ENCODE results near the gene MDM1. TPM values are rescaled to one million over a fixed set of nuclear protein-coding genes. Genes with fewer than 3 reads are reported as not detected.

MDM1 gene
- total RNA-seq, 2 experiments from 2014 or later = 26.2 to 30.8 TPM

- CTCF ChIA-PET (ENCODE audit: unreplicated experiment) = no interaction called here
- intact Hi-C loops (cut with micrococcal nuclease; ENCODE audit: unreplicated experiment) = no loop called here
- no peak for TF ChIP-seq EZH2phosphoT487 (IDR thresholded peaks at IDR 0.05; ENCODE audit: borderline replicate concordance, low read depth, low read length)
- TF ChIP-seq CTCF (conservative IDR thresholded peaks at IDR 0.05; ENCODE audit: low read length) = no peak
- Histone ChIP-seq H2AFZ (ENCODE audit: low read length) (no peak overlapping the region), H3K9me2 (ENCODE audit: insufficient read depth, low read length) (no peaks in the 10 kb centered on the region), H3K79me2 (ENCODE audit: insufficient read depth, low read depth, low read length) (no peaks in the 10 kb centered on the region), H3K4me2 (ENCODE audit: low read length) (no peak overlapping the region), H3K36me3 (ENCODE audit: insufficient read depth, low read length) (no peaks in the 10 kb centered on the region), H3K9me3 (ENCODE audit: low read length) (no peaks in the 10 kb centered on the region), H4K20me1 (ENCODE audit: insufficient read depth, low read length) (no peaks in the 10 kb centered on the region), H3K27ac (ENCODE audit: low read depth, low read length, poor library complexity, severe bottlenecking) (no peak overlapping the region), H3K4me1 (ENCODE audit: insufficient read depth, low read length, poor library complexity, severe bottlenecking) (no peaks in the 10 kb centered on the region), H3K4me3 (ENCODE audit: low read depth, low read length, poor library complexity, severe bottlenecking) (no peak overlapping the region)
- no TSS peak for BruUV-seq (replicated peaks)
- POLR2A ChIA-PET = no interaction called here
- DNase-seq (ENCODE audit: low spot score) = no peak
These were observed 51.9 kb downstream of the MDM1 start for GRCh38 chr12:68280240-68280639.

DNA sequence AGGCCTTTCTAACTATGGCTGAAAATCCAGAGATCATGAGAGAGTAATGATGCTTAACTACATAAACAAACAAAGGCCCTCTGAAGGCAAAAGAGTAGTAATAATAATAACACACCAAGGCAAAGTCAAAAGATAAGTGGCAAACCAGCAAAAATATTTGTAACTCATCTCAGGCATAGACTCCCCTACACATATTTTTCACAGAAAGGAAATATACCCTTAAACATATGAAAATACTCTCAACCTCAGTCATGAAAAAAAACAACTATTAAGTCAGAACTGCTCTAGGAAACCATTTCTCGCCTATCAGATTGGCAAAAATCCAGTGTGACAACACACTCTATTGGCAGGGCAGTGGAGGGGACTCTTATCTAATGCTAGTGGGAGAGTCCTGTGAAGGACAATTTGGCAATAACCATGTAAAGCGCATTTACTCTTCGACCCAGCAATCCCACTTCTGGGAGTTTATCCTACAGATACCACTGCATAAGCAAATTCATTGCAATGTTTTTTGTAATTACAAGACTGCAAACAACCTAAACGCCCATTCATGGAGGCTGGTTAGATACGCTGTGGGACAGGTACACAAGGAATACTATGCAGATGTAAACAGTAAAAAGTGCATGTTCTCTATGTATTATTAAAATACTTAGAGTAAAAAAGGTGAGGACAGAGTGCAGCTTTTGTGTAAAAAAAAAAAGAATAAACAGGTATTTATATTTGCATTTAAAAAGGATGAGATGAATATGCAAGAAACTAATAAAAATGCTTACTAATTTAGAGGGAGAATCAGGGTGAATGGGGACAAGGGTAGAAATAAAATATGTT is 52.7 kb downstream of the MDM1 start:
- DNase-seq (ENCODE audit: low spot score) = no peak
- Histone ChIP-seq H3K79me2 (ENCODE audit: insufficient read depth, low read depth, low read length) (no peaks in the 10 kb centered on the region), H3K4me3 (ENCODE audit: low read depth, low read length, poor library complexity, severe bottlenecking) (no peak overlapping the region), H2AFZ (ENCODE audit: low read length) (no peak overlapping the region), H3K4me2 (ENCODE audit: low read length) (no peak overlapping the region), H3K36me3 (ENCODE audit: insufficient read depth, low read length) (no peaks in the 10 kb centered on the region), H4K20me1 (ENCODE audit: insufficient read depth, low read length) (no peaks in the 10 kb centered on the region), H3K9me3 (ENCODE audit: low read length) (no peaks in the 10 kb centered on the region), H3K4me1 (ENCODE audit: insufficient read depth, low read length, poor library complexity, severe bottlenecking) (no peaks in the 10 kb centered on the region), H3K9me2 (ENCODE audit: insufficient read depth, low read length) (no peaks in the 10 kb centered on the region), H3K27ac (ENCODE audit: low read depth, low read length, poor library complexity, severe bottlenecking) (no peak overlapping the region)
- no TSS peak for BruUV-seq (replicated peaks)
- no peak for TF ChIP-seq EZH2phosphoT487 (IDR thresholded peaks at IDR 0.05; ENCODE audit: borderline replicate concordance, low read depth, low read length)
- TF ChIP-seq CTCF (conservative IDR thresholded peaks at IDR 0.05; ENCODE audit: low read length) = no peak
- intact Hi-C loops (cut with micrococcal nuclease; ENCODE audit: unreplicated experiment) = no loop called here
- POLR2A ChIA-PET = no interaction called here
- CTCF ChIA-PET (ENCODE audit: unreplicated experiment) = no interaction called here

- Histone ChIP-seq H3K4me1 (ENCODE audit: insufficient read depth, low read length, poor library complexity, severe bottlenecking) (no peaks in the 10 kb centered on the region), H3K36me3 (ENCODE audit: insufficient read depth, low read length) (no peaks in the 10 kb centered on the region), H3K27ac (ENCODE audit: low read depth, low read length, poor library complexity, severe bottlenecking) (no peak overlapping the region), H2AFZ (ENCODE audit: low read length) (no peak overlapping the region), H3K4me3 (ENCODE audit: low read depth, low read length, poor library complexity, severe bottlenecking) (no peak overlapping the region), H3K9me2 (ENCODE audit: insufficient read depth, low read length) (no peaks in the 10 kb centered on the region), H3K4me2 (ENCODE audit: low read length) (no peak overlapping the region), H4K20me1 (ENCODE audit: insufficient read depth, low read length) (no peaks in the 10 kb centered on the region), H3K79me2 (ENCODE audit: insufficient read depth, low read depth, low read length) (no peaks in the 10 kb centered on the region), H3K9me3 (ENCODE audit: low read length) (no peaks in the 10 kb centered on the region)
- no peak for DNase-seq (ENCODE audit: low spot score)
- intact Hi-C loops (cut with micrococcal nuclease; ENCODE audit: unreplicated experiment) = no loop called here
- no TSS peak for BruUV-seq (replicated peaks)
- CTCF ChIA-PET (ENCODE audit: unreplicated experiment) = no interaction called here
- POLR2A ChIA-PET = interaction anchor here (0.7 kb wide), 1 partner anchor 43 kb away, joined by 10 read pairs; no protein-coding TSS in a partner anchor
- TF ChIP-seq EZH2phosphoT487 (IDR thresholded peaks at IDR 0.05; ENCODE audit: borderline replicate concordance, low read depth, low read length) (no peak), CTCF (conservative IDR thresholded peaks at IDR 0.05; ENCODE audit: low read length) (no peak)
These were observed 55.7 kb downstream of the MDM1 start for GRCh38 chr12:68276402-68276930.
